ENCODE measurements around the gene JAK1. TPM values are rescaled to one million over a fixed set of nuclear protein-coding genes. Genes with fewer than 3 reads are reported as not detected.

Gene JAK1
- total RNA-seq, 2 donors from 2014 or later = 22.9 to 23.2 TPM

DNA sequence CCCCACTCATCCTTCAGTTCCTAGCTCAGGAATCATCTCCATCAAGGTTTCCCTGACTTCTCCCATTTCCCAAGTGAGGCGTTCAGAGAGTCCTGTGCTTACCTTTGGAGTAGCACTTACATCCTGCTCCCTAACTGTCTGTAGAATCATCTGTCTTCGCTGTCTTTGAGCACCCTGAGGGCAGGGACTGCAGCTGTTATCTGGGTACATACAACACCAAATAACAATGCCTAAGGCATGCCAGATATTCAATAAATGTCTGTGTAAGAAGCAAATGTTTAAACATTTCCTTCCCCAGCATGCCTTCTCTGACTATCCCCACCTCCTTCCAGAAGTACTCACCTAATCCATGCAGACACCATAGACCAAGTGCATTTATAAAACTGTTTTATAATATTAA is 65.4 kb downstream of the JAK1 start:
- TF ChIP-seq, protein P1, sequence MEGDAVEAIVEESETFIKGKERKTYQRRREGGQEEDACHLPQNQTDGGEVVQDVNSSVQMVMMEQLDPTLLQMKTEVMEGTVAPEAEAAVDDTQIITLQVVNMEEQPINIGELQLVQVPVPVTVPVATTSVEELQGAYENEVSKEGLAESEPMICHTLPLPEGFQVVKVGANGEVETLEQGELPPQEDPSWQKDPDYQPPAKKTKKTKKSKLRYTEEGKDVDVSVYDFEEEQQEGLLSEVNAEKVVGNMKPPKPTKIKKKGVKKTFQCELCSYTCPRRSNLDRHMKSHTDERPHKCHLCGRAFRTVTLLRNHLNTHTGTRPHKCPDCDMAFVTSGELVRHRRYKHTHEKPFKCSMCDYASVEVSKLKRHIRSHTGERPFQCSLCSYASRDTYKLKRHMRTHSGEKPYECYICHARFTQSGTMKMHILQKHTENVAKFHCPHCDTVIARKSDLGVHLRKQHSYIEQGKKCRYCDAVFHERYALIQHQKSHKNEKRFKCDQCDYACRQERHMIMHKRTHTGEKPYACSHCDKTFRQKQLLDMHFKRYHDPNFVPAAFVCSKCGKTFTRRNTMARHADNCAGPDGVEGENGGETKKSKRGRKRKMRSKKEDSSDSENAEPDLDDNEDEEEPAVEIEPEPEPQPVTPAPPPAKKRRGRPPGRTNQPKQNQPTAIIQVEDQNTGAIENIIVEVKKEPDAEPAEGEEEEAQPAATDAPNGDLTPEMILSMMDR (conservative IDR thresholded peaks at IDR 0.05) = no peak
- no peak overlapping the region for H3K27ac Mint-ChIP-seq
- Histone ChIP-seq H3K9me3 (ENCODE audit: control insufficient read depth, low read length) (no peaks in the 10 kb centered on the region), H3K9ac (ENCODE audit: extremely low read depth, low read length, poor library complexity, severe bottlenecking) (no peak overlapping the region), H3K4me1 (ENCODE audit: control insufficient read depth, insufficient read depth, low read length) (peaks cover 5% of the 10 kb centered on the region), H3K27me3 (ENCODE audit: control insufficient read depth, insufficient read depth, low read length, poor library complexity, severe bottlenecking) (no peaks in the 10 kb centered on the region), H3K36me3 (ENCODE audit: control insufficient read depth, insufficient read depth, low read length) (no peaks in the 10 kb centered on the region), H3K4me3 (ENCODE audit: low read length) (no peak overlapping the region), H3K27ac (ENCODE audit: low read depth, low read length) (peak overlapping the region; percentile 58)
- H3K27me3 Mint-ChIP-seq (ENCODE audit: insufficient read depth) = no peaks in the 10 kb centered on the region
- H3K36me3 Mint-ChIP-seq (ENCODE audit: low read depth) = no peaks in the 10 kb centered on the region
- H3K4me1 Mint-ChIP-seq = peaks cover 37% of the 10 kb centered on the region
- H3K4me3 Mint-ChIP-seq = no peak overlapping the region
- H3K9me3 Mint-ChIP-seq = no peaks in the 10 kb centered on the region
- no peak for DNase-seq
- WGBS, 2 experiments (ENCODE audit: insufficient coverage in 1 of 2, insufficient read length in 1 of 2) = 88% methylated on average over 1 to 2 of the region's 2 CpGs

DNA sequence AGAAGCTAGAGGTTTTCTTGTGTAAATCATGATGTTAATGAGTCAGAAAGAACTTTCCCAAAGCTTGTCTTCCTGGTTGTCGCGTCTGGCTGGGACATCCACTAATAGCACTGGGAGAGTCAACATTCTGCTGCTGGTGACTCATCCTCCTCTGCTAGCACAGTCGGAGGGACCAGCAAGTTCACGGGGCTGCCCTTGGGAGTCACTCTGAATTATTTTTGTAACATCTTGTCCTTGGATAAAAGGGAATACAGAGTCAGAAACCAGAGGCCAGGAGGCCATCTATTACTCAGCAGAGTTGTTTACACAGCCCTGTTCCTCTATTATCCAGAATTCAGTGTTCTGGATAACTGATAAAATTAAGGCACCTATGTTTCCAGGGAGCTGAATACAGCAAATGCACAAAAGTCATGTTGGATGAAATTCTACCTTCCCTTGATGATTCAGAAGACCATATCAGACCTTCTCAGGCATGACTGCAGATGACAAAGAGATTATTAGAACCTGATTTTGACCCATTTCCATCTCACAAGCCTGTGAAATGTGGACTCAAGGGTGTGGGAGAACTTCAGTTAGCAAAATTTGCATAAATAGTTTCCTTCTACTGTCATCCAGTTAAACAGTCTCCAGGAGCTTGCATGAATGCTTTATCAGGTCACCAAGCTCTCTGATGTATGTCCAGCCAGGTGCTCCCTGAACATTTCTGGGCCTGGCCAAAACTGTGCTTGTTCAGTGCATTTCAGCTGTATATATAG is 68.1 kb downstream of the JAK1 start:
- Histone ChIP-seq H3K4me3 (ENCODE audit: low read length) (no peak overlapping the region), H3K36me3 (ENCODE audit: control insufficient read depth, insufficient read depth, low read length) (no peaks in the 10 kb centered on the region), H3K9ac (ENCODE audit: extremely low read depth, low read length, poor library complexity, severe bottlenecking) (peak overlapping the region; percentile 6), H3K9me3 (ENCODE audit: control insufficient read depth, low read length) (no peaks in the 10 kb centered on the region), H3K4me1 (ENCODE audit: control insufficient read depth, insufficient read depth, low read length) (peaks cover 5% of the 10 kb centered on the region), H3K27ac (ENCODE audit: low read depth, low read length) (peak overlapping the region; percentile 42), H3K27me3 (ENCODE audit: control insufficient read depth, insufficient read depth, low read length, poor library complexity, severe bottlenecking) (no peaks in the 10 kb centered on the region)
- H3K27me3 Mint-ChIP-seq (ENCODE audit: insufficient read depth) = no peaks in the 10 kb centered on the region
- no peaks in the 10 kb centered on the region for H3K9me3 Mint-ChIP-seq
- peaks cover 49% of the 10 kb centered on the region for H3K4me1 Mint-ChIP-seq
- no peaks in the 10 kb centered on the region for H3K36me3 Mint-ChIP-seq (ENCODE audit: low read depth)
- peak overlapping the region; percentile 92 for H3K27ac Mint-ChIP-seq
- DNase-seq = peak; percentile 88
- H3K4me3 Mint-ChIP-seq = no peak overlapping the region
- TF ChIP-seq, protein P1 (conservative IDR thresholded peaks at IDR 0.05) = no peak
- 10 to 15% methylated on average over 3 to 4 of the region's 4 CpGs for WGBS, 2 experiments (ENCODE audit: insufficient coverage in 1 of 2, insufficient read length in 1 of 2)

DNA sequence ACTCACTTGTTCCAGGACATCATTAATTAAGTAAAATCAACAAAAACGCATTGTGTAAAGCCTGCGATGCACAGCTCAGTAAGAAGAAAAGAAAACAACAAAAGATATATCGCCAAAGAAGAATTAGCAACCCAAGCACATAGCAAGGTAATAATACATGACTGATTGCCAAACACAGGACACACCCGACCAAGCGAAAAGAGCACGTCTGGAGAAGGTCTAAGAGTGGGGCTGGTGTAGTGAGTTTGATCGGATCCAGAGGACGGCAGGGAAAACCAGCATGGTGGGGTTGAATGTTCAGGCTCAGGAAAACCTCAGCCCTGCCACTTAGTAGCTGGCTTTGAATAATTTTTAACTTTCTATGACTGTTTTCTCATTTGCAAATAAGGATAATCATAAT is 69.8 kb downstream of the JAK1 start:
- H3K27me3 Mint-ChIP-seq (ENCODE audit: insufficient read depth) = no peaks in the 10 kb centered on the region
- no peak for DNase-seq
- H3K9ac ChIP-seq (ENCODE audit: extremely low read depth, low read length, poor library complexity, severe bottlenecking) = no peak overlapping the region
- H3K36me3 Mint-ChIP-seq (ENCODE audit: low read depth) = no peaks in the 10 kb centered on the region
- no peaks in the 10 kb centered on the region for H3K9me3 Mint-ChIP-seq
- no peaks in the 10 kb centered on the region for H3K27me3 ChIP-seq (ENCODE audit: control insufficient read depth, insufficient read depth, low read length, poor library complexity, severe bottlenecking)
- peaks cover 55% of the 10 kb centered on the region for H3K4me1 Mint-ChIP-seq
- no peak overlapping the region for H3K4me3 ChIP-seq (ENCODE audit: low read length)
- H3K27ac ChIP-seq (ENCODE audit: low read depth, low read length) = no peak overlapping the region
- no peaks in the 10 kb centered on the region for H3K36me3 ChIP-seq (ENCODE audit: control insufficient read depth, insufficient read depth, low read length)
- TF ChIP-seq, protein P1 (conservative IDR thresholded peaks at IDR 0.05) = no peak
- H3K27ac Mint-ChIP-seq = peak overlapping the region; percentile 50
- H3K4me1 ChIP-seq (ENCODE audit: control insufficient read depth, insufficient read depth, low read length) = peaks cover 9% of the 10 kb centered on the region
- no peaks in the 10 kb centered on the region for H3K9me3 ChIP-seq (ENCODE audit: control insufficient read depth, low read length)
- H3K4me3 Mint-ChIP-seq = no peak overlapping the region
- 84 to 96% methylated on average over 5 to 8 of the region's 8 CpGs for WGBS, 2 experiments (ENCODE audit: insufficient coverage in 1 of 2, insufficient read length in 1 of 2)
